GM12874 (cell line): ENCODE measurements around the gene DGKE.

ENCODE experiments used
- TF ChIP-seq, protein P1 (sequence below): IDR thresholded peaks from 2 replicates; pipeline ENCODE4 v1.5.1; 2011; ENCODE audit warnings: low read depth, mild to moderate bottlenecking, control low read depth, low read length, moderate library complexity; ENCODE audit not compliant: insufficient read depth

The DGKE gene

GRCh38 chr17:56849131-56849530 lies 15.2 kb downstream of the DGKE start:
- TF ChIP-seq, protein P1, sequence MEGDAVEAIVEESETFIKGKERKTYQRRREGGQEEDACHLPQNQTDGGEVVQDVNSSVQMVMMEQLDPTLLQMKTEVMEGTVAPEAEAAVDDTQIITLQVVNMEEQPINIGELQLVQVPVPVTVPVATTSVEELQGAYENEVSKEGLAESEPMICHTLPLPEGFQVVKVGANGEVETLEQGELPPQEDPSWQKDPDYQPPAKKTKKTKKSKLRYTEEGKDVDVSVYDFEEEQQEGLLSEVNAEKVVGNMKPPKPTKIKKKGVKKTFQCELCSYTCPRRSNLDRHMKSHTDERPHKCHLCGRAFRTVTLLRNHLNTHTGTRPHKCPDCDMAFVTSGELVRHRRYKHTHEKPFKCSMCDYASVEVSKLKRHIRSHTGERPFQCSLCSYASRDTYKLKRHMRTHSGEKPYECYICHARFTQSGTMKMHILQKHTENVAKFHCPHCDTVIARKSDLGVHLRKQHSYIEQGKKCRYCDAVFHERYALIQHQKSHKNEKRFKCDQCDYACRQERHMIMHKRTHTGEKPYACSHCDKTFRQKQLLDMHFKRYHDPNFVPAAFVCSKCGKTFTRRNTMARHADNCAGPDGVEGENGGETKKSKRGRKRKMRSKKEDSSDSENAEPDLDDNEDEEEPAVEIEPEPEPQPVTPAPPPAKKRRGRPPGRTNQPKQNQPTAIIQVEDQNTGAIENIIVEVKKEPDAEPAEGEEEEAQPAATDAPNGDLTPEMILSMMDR = no peak

GRCh38 chr17:56850591-56850990 lies 16.6 kb downstream of the DGKE start:
- TF ChIP-seq, protein P1 = no peak

DNA sequence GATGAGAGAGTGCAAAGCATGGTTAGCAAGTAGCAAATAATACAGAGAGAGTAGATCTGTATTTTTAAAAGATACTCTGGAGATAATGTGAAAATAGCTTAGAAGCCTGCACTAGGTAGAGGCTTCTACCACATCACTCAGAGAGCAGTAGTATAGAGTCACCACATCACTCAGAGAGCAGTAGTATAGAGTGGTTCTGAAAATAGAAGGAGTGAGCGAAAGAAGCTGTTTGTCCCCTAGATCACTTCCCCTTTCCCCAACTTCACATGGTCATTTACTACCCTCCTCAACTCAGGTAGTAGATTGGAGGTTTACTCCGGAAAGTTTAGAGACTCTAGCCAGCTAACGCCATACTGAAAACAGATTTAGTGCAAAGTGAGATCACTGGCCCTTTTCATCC lies 17.1 kb downstream of the DGKE start:
- TF ChIP-seq, protein P1 = no peak

DNA sequence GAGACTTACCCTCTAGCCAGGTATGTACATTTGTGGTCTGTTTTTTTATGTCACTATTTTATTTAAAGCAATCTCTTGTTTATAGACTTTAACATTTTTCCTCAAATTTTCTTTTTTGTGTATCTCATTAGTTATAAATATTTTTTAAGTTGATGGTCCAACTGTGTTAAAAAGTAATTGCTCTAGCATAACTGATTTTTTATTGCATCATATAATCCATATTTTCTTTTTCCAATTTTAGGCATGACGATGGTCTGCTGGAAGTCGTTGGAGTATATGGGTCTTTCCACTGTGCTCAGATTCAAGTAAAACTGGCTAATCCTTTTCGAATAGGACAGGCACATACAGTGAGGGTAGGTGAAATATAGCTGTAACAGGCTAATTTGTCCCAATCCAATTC lies 27.9 kb downstream of the DGKE start:
- TF ChIP-seq, protein P1 = no peak

GRCh38 chr17:56863974-56864373 lies 30.0 kb downstream of the DGKE start:
- TF ChIP-seq, protein P1 = no peak

DNA sequence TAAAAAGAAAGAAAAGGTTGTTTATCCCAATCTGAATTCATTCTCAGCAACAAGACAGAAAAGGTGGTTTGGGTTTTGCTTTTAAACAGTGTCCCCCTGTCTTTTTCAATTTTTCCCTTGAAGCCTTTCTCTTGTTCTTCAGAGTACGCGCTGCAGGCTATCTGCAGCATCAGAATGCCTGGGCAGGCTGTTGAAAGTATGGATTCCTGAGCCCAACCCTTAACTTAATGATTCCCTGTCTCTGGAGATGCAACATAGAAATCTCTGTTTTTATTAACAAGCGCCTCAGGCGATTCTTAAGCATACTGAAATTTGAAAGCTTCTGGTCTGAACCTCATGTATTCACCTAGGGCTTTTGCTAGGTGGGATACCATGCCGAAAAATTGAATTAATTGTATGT lies 32.1 kb downstream of the DGKE start:
- TF ChIP-seq, protein P1 = no peak

GRCh38 chr17:56866496-56866895 lies 32.5 kb downstream of the DGKE start:
- TF ChIP-seq, protein P1 = no peak

- TF ChIP-seq, protein P1 = no peak
Measured at GRCh38 chr17:56867948-56868376, 34.0 kb downstream of the DGKE start.
